ENCODE measurements around the gene OR6S1.

Gene OR6S1

GRCh38 chr14:20609215-20610001 lies 32.1 kb downstream of the OR6S1 start:
- H3K4me3 ChIP-seq (ENCODE audit: low read depth, low read length) = peak overlapping the region; percentile 80
- TF ChIP-seq MAX (IDR thresholded peaks at IDR 0.05; ENCODE audit: low read depth, low read length) (0 out of 2 replicates have a peak, but pooled peaks have one; percentile 21), POLR2A (IDR thresholded peaks at IDR 0.05; ENCODE audit: extremely low read depth, insufficient read length) (no peak), CTCF (IDR thresholded peaks at IDR 0.05; ENCODE audit: low read depth, low read length) (peak; percentile 81), MYC (IDR thresholded peaks at IDR 0.05; ENCODE audit: low read depth, low read length) (0 out of 2 replicates have a peak, but pooled peaks have one; percentile 27)
- DNase-seq (ENCODE audit: low read depth) = peak; percentile 86

DNA sequence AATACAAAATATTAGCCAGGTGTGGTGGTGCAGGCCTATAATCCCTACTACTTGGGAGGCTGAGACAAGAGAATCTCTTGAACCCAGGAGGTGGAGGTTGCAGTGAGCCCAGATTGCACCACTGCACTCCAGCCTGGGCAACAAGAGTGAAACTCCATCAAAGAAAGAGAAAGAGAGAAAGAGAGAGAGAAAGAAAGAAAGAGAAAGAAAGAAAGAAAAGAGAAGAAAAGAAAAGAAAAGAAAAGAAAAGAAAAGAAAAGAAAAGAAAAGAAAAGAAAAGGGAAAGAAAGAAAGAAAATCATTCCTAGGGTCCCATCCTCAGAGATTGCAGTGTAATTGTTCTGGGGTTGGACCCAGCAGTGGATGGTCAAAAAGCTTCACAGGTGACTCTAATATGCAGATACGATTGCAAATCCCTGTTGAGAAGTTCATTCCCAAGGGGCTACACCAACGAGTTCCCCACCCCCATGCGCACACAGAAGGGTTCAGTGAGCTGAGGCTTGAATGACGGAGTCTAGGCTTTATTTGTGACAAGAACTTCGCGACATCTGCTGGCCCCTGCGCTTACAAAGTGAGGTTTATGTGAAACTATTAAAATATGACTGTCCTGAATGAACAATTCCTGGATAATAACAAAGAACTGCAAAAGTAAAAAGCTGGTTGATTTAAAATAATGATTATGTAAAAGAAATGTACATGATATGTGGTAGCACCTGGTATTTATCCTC lies 32.9 kb downstream of the OR6S1 start:
- no peak for DNase-seq (ENCODE audit: low read depth)
- H3K4me3 ChIP-seq (ENCODE audit: low read depth, low read length) = no peak overlapping the region
- TF ChIP-seq MYC (IDR thresholded peaks at IDR 0.05; ENCODE audit: low read depth, low read length) (no peak), CTCF (IDR thresholded peaks at IDR 0.05; ENCODE audit: low read depth, low read length) (no peak), MAX (IDR thresholded peaks at IDR 0.05; ENCODE audit: low read depth, low read length) (no peak), POLR2A (IDR thresholded peaks at IDR 0.05; ENCODE audit: extremely low read depth, insufficient read length) (no peak)

DNA sequence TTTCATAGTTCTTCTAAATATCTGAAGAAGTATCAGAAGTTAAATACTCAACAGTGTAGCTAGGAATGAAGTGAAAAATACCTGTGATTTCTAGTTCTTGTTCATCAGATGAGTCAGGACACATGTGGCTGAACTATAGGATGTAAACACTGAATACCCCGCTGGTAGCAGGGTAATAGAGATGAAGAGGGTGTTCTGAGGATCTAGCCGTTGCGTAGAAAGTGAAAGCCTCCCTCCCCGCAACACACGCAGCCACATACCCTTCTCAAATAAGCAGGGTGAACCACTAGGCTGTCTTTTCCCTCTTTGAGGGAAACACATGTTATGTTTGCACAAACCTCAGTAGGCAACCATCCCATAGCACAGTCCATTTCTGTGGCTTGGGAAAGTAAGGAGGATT lies 33.9 kb downstream of the OR6S1 start:
- no peak overlapping the region for H3K4me3 ChIP-seq (ENCODE audit: low read depth, low read length)
- TF ChIP-seq POLR2A (IDR thresholded peaks at IDR 0.05; ENCODE audit: extremely low read depth, insufficient read length) = no peak
- no peak for TF ChIP-seq CTCF (IDR thresholded peaks at IDR 0.05; ENCODE audit: low read depth, low read length)
- TF ChIP-seq MAX (IDR thresholded peaks at IDR 0.05; ENCODE audit: low read depth, low read length) = no peak
- no peak for TF ChIP-seq MYC (IDR thresholded peaks at IDR 0.05; ENCODE audit: low read depth, low read length)
- no peak for DNase-seq (ENCODE audit: low read depth)

GRCh38 chr14:20606902-20607242 lies 34.6 kb downstream of the OR6S1 start:
- no peak for DNase-seq (ENCODE audit: low read depth)

More at GRCh38 chr14:20606902-20607242, 34.6 kb downstream of the OR6S1 start:
- H3K4me3 ChIP-seq (ENCODE audit: low read depth, low read length) = no peak overlapping the region
- TF ChIP-seq CTCF (IDR thresholded peaks at IDR 0.05; ENCODE audit: low read depth, low read length) = no peak
- TF ChIP-seq MYC (IDR thresholded peaks at IDR 0.05; ENCODE audit: low read depth, low read length) = no peak
- TF ChIP-seq POLR2A (IDR thresholded peaks at IDR 0.05; ENCODE audit: extremely low read depth, insufficient read length) = no peak
- no peak for TF ChIP-seq MAX (IDR thresholded peaks at IDR 0.05; ENCODE audit: low read depth, low read length)

Measured in NB4 (cell line).